ENCODE data around the gene NHEJ1.

DNA sequence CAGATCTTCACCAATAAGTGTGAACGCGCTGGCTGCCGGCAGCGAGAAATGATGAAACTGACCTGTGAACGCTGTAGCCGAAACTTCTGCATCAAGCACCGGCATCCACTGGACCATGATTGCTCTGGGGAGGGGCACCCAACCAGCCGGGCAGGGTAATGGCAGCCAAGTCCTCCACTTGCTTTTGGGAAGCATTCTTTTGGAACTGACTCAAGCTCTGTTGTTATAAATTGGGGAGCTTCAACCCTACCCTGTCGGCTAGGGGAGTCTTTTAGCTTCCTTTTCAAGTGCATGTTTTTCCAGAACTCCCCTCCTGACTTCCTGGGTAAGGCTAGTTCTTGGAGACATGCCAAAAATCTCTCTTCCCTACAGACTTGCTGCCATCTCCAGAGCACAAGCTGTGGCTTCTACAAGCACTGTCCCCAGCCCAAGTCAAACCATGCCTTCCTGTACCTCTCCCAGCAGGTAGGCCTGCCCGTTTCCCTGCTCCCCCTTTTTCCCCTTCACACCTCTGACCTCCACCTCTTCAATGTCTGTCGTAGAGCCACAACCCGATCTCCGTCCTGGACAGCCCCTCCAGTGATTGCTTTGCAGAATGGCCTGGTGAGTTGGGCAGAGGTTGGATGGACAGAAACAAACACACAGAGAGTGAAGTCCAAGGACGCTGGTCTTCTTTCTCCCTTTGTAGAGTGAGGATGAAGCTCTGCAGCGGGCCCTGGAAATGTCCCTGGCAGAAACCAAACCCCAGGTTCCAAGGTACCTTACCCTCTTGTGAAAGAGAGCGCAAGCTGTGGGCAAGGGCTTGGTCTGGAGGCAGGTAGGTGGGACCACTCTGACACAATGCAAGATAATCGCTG, 47.5 kb upstream of the NHEJ1 start:
- TF ChIP-seq, protein P1, sequence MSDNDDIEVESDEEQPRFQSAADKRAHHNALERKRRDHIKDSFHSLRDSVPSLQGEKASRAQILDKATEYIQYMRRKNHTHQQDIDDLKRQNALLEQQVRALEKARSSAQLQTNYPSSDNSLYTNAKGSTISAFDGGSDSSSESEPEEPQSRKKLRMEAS (IDR thresholded peaks at IDR 0.05) = no peak
- TF ChIP-seq GABPA (IDR thresholded peaks at IDR 0.05 in 1 of 2, conservative IDR thresholded peaks at IDR 0.05 in 1 of 2) (no peak), RAD21 (IDR thresholded peaks at IDR 0.05) (no peak), NR2F2 (IDR thresholded peaks at IDR 0.05) (no peak), TAF1 (conservative IDR thresholded peaks at IDR 0.05) (no peak)
- TF ChIP-seq, protein P2, sequence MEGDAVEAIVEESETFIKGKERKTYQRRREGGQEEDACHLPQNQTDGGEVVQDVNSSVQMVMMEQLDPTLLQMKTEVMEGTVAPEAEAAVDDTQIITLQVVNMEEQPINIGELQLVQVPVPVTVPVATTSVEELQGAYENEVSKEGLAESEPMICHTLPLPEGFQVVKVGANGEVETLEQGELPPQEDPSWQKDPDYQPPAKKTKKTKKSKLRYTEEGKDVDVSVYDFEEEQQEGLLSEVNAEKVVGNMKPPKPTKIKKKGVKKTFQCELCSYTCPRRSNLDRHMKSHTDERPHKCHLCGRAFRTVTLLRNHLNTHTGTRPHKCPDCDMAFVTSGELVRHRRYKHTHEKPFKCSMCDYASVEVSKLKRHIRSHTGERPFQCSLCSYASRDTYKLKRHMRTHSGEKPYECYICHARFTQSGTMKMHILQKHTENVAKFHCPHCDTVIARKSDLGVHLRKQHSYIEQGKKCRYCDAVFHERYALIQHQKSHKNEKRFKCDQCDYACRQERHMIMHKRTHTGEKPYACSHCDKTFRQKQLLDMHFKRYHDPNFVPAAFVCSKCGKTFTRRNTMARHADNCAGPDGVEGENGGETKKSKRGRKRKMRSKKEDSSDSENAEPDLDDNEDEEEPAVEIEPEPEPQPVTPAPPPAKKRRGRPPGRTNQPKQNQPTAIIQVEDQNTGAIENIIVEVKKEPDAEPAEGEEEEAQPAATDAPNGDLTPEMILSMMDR (IDR thresholded peaks at IDR 0.05; ENCODE audit: low read depth, low read length, missing input control) = no peak
- TF ChIP-seq, protein P3, sequence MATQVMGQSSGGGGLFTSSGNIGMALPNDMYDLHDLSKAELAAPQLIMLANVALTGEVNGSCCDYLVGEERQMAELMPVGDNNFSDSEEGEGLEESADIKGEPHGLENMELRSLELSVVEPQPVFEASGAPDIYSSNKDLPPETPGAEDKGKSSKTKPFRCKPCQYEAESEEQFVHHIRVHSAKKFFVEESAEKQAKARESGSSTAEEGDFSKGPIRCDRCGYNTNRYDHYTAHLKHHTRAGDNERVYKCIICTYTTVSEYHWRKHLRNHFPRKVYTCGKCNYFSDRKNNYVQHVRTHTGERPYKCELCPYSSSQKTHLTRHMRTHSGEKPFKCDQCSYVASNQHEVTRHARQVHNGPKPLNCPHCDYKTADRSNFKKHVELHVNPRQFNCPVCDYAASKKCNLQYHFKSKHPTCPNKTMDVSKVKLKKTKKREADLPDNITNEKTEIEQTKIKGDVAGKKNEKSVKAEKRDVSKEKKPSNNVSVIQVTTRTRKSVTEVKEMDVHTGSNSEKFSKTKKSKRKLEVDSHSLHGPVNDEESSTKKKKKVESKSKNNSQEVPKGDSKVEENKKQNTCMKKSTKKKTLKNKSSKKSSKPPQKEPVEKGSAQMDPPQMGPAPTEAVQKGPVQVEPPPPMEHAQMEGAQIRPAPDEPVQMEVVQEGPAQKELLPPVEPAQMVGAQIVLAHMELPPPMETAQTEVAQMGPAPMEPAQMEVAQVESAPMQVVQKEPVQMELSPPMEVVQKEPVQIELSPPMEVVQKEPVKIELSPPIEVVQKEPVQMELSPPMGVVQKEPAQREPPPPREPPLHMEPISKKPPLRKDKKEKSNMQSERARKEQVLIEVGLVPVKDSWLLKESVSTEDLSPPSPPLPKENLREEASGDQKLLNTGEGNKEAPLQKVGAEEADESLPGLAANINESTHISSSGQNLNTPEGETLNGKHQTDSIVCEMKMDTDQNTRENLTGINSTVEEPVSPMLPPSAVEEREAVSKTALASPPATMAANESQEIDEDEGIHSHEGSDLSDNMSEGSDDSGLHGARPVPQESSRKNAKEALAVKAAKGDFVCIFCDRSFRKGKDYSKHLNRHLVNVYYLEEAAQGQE (IDR thresholded peaks at IDR 0.05) = no peak
- TF ChIP-seq, protein P4, sequence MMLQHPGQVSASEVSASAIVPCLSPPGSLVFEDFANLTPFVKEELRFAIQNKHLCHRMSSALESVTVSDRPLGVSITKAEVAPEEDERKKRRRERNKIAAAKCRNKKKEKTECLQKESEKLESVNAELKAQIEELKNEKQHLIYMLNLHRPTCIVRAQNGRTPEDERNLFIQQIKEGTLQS (IDR thresholded peaks at IDR 0.05) = no peak
